Neural crest cell (in vitro differentiated cells): ENCODE results near the gene CD300H. TPM values are rescaled to one million over a fixed set of nuclear protein-coding genes. Genes with fewer than 3 reads are reported as not detected.

ENCODE experiments used
- DNase-seq: peaks from one replicate; pipeline ENCODE4 v3.0.0; 2021; ENCODE audit warnings: low read depth, mixed read lengths, low spot score
- H3K27ac Mint-ChIP-seq: one replicate; pipeline ENCODE4 v1.8.0; 2021; ENCODE audit warnings: mild to moderate bottlenecking, mixed read lengths; ENCODE audit not compliant: unreplicated experiment
- H3K27me3 Mint-ChIP-seq: 2 replicates; pipeline ENCODE4 v1.8.0; 2021; ENCODE audit warnings: low read depth, mild to moderate bottlenecking, mixed read lengths
- H3K36me3 Mint-ChIP-seq: 2 replicates; pipeline ENCODE4 v1.8.0; 2021; ENCODE audit warnings: low read depth, mild to moderate bottlenecking, mixed read lengths
- H3K4me1 Mint-ChIP-seq: 2 replicates; pipeline ENCODE4 v1.8.0; 2021; ENCODE audit warnings: mixed read lengths
- H3K4me3 Mint-ChIP-seq: one replicate; pipeline ENCODE4 v1.8.0; 2021; ENCODE audit warnings: mild to moderate bottlenecking, mixed read lengths
- H3K9me3 Mint-ChIP-seq: 2 replicates; pipeline ENCODE4 v1.8.0; 2021; ENCODE audit warnings: mixed read lengths
- long read RNA-seq: library from polyadenylated mRNA; unstranded; transcript quantifications from one replicate; pipeline ENCODE4 v2.0.0, GENCODE V29; 2020
- total RNA-seq: library from RNA; stranded (reverse); gene quantifications from 2 replicates; pipeline ENCODE4 v1.2.1, GENCODE V29; 2021
- TF ChIP-seq, protein P1 (sequence below): fragments of 200-600 bp; sonication (generic); conservative IDR thresholded peaks from 2 replicates; pipeline ENCODE4 v1.5.0; 2021; ENCODE audit warnings: antibody characterized with exemption, mild to moderate bottlenecking

CD300H gene
- not detected in 2 replicates for total RNA-seq
- long read RNA-seq: 0 reads

DNA sequence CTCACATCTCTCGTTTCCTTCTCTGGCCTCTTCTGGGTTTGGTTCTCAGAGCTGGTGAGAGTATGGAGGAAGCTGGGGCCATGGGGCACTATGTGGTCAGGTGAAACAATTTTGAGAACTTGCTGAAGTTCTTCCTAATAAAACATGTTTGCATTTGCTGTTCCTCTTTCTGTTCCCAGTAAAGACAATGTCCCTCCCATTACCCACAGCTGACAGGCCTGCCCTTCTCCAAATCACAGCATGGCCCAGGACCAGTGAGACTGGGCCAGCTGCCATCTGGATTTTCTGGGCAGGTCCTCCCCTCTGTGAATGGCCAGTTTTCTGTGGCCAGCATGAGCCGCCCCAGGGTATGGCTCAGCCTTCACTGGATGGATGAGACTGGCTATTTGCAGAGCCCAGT, at the start of gene CD300H:
CD300H (minus strand) TSS at position 113 of the 400 bp plus-strand sequence.
- H3K9me3 Mint-ChIP-seq: peaks cover 3% of the 10 kb centered on the region
- H3K27me3 Mint-ChIP-seq: peaks cover 53% of the 10 kb centered on the region
- no peak for DNase-seq
- no peaks in the 10 kb centered on the region for H3K4me1 Mint-ChIP-seq
- H3K4me3 Mint-ChIP-seq: no peak within 1 kb of the TSS
- H3K27ac Mint-ChIP-seq: peak within 1 kb of the TSS; percentile 32
- TF ChIP-seq, protein P1, sequence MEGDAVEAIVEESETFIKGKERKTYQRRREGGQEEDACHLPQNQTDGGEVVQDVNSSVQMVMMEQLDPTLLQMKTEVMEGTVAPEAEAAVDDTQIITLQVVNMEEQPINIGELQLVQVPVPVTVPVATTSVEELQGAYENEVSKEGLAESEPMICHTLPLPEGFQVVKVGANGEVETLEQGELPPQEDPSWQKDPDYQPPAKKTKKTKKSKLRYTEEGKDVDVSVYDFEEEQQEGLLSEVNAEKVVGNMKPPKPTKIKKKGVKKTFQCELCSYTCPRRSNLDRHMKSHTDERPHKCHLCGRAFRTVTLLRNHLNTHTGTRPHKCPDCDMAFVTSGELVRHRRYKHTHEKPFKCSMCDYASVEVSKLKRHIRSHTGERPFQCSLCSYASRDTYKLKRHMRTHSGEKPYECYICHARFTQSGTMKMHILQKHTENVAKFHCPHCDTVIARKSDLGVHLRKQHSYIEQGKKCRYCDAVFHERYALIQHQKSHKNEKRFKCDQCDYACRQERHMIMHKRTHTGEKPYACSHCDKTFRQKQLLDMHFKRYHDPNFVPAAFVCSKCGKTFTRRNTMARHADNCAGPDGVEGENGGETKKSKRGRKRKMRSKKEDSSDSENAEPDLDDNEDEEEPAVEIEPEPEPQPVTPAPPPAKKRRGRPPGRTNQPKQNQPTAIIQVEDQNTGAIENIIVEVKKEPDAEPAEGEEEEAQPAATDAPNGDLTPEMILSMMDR: no peak
- no peaks in the 10 kb centered on the region for H3K36me3 Mint-ChIP-seq

DNA sequence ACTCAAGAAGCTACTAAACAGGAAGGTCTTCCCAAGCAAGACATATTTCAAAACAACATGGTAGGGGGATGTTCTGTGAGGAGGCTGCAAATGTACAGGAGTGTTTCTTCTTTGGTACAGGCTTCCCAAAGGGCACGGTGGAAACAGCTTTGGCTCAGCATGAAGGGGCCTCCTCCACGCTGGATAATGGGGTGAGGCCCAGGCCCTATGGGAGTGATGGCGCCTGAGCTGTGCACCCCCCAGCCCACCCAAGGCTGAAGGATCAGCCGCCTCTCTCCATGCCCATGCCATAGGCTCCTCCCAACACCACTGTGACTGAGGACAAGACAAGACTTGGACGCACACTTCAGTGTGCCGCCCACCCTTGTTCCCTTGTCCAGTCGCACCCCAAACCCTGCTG, 49.4 kb upstream of the CD300H start:
- Mint-ChIP-seq H3K4me3 (no peak overlapping the region), H3K27me3 (peaks cover 81% of the 10 kb centered on the region), H3K9me3 (no peaks in the 10 kb centered on the region), H3K27ac (no peak overlapping the region), H3K4me1 (no peaks in the 10 kb centered on the region), H3K36me3 (no peaks in the 10 kb centered on the region)
- TF ChIP-seq, protein P1: no peak
- no peak for DNase-seq

DNA sequence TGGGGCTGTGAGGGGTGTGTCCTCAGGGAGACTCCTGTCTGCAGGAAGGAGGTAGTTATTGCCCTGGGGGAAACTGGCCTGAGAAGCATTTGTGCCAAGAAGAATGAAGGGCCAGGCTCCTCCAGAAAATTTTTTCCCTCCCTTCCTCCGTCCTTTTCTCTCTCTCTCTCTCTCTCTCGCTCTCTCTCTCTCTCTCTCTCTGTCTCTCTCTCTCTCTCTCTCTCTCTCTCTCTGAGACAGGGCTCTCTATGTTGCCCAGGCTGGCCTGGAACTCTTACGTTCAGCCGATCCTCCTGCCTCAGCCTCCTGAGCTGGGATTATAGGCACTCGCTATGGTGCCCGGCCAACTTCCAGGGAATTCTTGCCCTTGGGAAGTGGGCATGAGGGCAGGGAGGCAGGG, 44.7 kb upstream of the CD300H start:
- Mint-ChIP-seq H3K27me3 (peaks cover 54% of the 10 kb centered on the region), H3K4me1 (no peaks in the 10 kb centered on the region), H3K36me3 (no peaks in the 10 kb centered on the region), H3K27ac (no peak overlapping the region), H3K9me3 (no peaks in the 10 kb centered on the region), H3K4me3 (no peak overlapping the region)
- no peak for DNase-seq
- TF ChIP-seq, protein P1: no peak

DNA sequence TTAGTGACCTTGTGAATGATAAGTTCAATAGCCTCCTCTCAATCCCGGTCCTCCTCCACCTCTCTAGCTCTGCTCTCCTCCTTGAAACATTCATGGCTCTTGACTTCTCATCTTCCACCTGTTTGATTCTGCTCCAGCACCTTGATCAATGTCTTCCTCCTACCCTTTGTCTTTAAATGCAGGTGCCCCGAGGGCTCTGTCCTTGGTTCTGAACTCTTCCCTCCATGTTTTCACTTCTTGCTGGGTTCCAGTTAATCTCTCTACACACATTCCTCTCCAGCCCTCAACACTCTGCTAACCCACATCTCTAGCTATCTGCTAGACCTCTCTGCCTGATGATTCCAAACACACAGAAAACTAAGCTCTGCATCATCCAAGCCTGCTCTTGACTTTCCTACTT, 42.8 kb upstream of the CD300H start:
- TF ChIP-seq, protein P1: no peak

DNA sequence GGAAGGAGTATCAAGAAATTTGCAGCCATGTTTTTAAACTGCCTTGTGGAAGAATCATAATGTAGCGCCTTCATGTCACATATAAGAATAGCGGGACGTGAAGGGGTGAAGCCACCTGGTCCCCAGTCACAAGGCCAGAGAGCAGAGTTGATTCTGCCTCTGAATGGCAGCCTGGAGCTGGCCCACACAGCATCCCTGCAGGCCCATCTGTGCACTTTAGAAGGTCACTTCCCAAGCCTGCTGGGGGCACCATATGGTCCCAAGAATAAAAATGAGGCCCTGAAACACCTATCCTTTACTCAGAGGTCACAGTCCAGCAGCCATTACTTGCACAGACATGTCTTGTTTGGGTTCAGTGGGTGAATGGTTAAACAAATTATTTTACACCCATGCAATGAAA, 41.2 kb upstream of the CD300H start:
- TF ChIP-seq, protein P1: no peak
- no peak for DNase-seq
- no peak overlapping the region for H3K27ac Mint-ChIP-seq
- H3K36me3 Mint-ChIP-seq: no peaks in the 10 kb centered on the region
- H3K27me3 Mint-ChIP-seq: peaks cover 39% of the 10 kb centered on the region
- H3K4me1 Mint-ChIP-seq: no peaks in the 10 kb centered on the region
- H3K4me3 Mint-ChIP-seq: no peak overlapping the region
- H3K9me3 Mint-ChIP-seq: no peaks in the 10 kb centered on the region

More for the DNA sequence above, 42.8 kb upstream of the CD300H start:
- H3K4me1 Mint-ChIP-seq: no peaks in the 10 kb centered on the region
- H3K27me3 Mint-ChIP-seq: peaks cover 44% of the 10 kb centered on the region
- no peak overlapping the region for H3K4me3 Mint-ChIP-seq
- no peak for DNase-seq
- no peaks in the 10 kb centered on the region for H3K9me3 Mint-ChIP-seq
- H3K36me3 Mint-ChIP-seq: no peaks in the 10 kb centered on the region
- H3K27ac Mint-ChIP-seq: no peak overlapping the region

DNA sequence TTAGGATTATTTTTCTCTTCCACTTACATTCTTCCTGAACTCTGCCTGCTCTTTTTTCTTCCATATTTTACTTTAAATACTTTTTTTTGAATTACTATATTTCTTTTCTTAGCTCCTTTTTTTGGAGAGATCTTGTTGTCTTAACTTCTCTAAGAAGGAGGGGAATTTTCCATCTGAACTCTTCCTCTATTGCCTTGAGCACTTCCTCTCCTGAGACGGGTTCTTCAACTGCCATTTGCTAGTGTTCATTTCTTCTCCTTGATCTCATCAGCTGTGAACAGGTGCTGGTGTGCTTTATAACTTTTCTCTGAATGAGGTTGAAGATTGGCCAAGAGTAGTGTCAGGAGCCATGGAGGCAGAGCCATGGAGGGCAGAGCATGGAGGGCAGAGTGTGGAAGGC, 39.9 kb upstream of the CD300H start:
- H3K36me3 Mint-ChIP-seq: no peaks in the 10 kb centered on the region
- DNase-seq: no peak
- H3K27ac Mint-ChIP-seq: no peak overlapping the region
- no peak overlapping the region for H3K4me3 Mint-ChIP-seq
- peaks cover 4% of the 10 kb centered on the region for H3K4me1 Mint-ChIP-seq
- peaks cover 41% of the 10 kb centered on the region for H3K27me3 Mint-ChIP-seq
- TF ChIP-seq, protein P1: no peak
- no peaks in the 10 kb centered on the region for H3K9me3 Mint-ChIP-seq
